ENCODE results near the gene AKAIN1.

DNA sequence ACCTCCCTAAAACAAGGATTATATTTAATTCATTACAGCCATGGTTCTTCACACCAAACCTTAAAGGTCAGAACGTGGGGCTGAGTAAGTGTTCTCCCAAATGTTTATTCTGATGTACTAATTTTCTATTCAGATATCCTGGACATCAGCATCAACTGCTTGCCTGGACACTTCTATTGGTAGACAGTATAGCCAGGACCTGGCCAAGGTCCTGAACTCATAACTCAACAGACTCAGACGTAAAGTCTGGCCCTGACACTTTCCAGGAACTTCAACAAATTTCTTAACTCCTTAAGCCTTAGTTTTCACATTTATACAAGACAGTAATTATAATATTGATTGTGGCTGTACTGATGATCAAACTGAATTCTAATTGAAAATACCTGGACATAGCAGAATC, 89.1 kb downstream of the AKAIN1 start:
- TF ChIP-seq, protein P1, sequence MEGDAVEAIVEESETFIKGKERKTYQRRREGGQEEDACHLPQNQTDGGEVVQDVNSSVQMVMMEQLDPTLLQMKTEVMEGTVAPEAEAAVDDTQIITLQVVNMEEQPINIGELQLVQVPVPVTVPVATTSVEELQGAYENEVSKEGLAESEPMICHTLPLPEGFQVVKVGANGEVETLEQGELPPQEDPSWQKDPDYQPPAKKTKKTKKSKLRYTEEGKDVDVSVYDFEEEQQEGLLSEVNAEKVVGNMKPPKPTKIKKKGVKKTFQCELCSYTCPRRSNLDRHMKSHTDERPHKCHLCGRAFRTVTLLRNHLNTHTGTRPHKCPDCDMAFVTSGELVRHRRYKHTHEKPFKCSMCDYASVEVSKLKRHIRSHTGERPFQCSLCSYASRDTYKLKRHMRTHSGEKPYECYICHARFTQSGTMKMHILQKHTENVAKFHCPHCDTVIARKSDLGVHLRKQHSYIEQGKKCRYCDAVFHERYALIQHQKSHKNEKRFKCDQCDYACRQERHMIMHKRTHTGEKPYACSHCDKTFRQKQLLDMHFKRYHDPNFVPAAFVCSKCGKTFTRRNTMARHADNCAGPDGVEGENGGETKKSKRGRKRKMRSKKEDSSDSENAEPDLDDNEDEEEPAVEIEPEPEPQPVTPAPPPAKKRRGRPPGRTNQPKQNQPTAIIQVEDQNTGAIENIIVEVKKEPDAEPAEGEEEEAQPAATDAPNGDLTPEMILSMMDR (IDR thresholded peaks at IDR 0.05; ENCODE audit: insufficient read depth, low read length, poor library complexity, severe bottlenecking): no peak
- TF ChIP-seq EZH2phosphoT487 (conservative IDR thresholded peaks at IDR 0.05; ENCODE audit: low read length): no peak

Data from SU-DHL-6 (cell line).